ENCODE results near the gene SHISAL1. TPM values are rescaled to one million over a fixed set of nuclear protein-coding genes. Genes with fewer than 3 reads are reported as not detected.

SHISAL1 gene
- polyA plus RNA-seq, 1 donor (not counting 4 experiments of a cell fraction or from before 2014, with no cell fraction given): 0.24 TPM

GRCh38 chr22:44305888-44306287 lies 6.9 kb downstream of the SHISAL1 start:
- Histone ChIP-seq H3K4me2 (ENCODE audit: control insufficient read depth, extremely low read depth, insufficient read depth, low read depth, low read length) (no peak overlapping the region), H2AFZ (ENCODE audit: control insufficient read depth, low read length) (no peak overlapping the region), H3K79me2 (ENCODE audit: control insufficient read depth, insufficient read depth, low read length) (no peaks in the 10 kb centered on the region), H3K36me3 (ENCODE audit: control insufficient read depth in 2 of 2, extremely low read depth in 1 of 2, insufficient read depth in 2 of 2, low read length in 2 of 2) (no peaks in the 10 kb centered on the region), H3K4me3 (ENCODE audit: control insufficient read depth in 2 of 3, extremely low read depth in 1 of 3, insufficient read depth in 2 of 3, low read depth in 1 of 3, low read length in 3 of 3) (no peak overlapping the region), H4K20me1 (ENCODE audit: control insufficient read depth, extremely low read depth, insufficient read depth, low read length) (no peaks in the 10 kb centered on the region), H3K27ac (ENCODE audit: control insufficient read depth, insufficient read depth, low read length) (no peak overlapping the region), H3K9me1 (ENCODE audit: control insufficient read depth, extremely low read depth, insufficient read depth, low read length) (no peaks in the 10 kb centered on the region), H3K9ac (ENCODE audit: control insufficient read depth, extremely low read depth, insufficient read depth, low read length) (no peak overlapping the region), H3K27me3 (ENCODE audit: control insufficient read depth, extremely low read depth, insufficient read depth, low read length) (peaks cover 11% of the 10 kb centered on the region), H3K4me1 (ENCODE audit: control insufficient read depth, extremely low read depth, insufficient read depth, low read length) (peaks cover 20% of the 10 kb centered on the region), H3K9me3 (ENCODE audit: control insufficient read depth, low read depth, low read length) (no peaks in the 10 kb centered on the region)
- FAIRE-seq (no peak), DNase-seq (ENCODE audit: low read depth, low spot score) (no peak)
- TF ChIP-seq EZH2 (IDR thresholded peaks at IDR 0.05; ENCODE audit: low read length): no peak
- TF ChIP-seq, protein P1, sequence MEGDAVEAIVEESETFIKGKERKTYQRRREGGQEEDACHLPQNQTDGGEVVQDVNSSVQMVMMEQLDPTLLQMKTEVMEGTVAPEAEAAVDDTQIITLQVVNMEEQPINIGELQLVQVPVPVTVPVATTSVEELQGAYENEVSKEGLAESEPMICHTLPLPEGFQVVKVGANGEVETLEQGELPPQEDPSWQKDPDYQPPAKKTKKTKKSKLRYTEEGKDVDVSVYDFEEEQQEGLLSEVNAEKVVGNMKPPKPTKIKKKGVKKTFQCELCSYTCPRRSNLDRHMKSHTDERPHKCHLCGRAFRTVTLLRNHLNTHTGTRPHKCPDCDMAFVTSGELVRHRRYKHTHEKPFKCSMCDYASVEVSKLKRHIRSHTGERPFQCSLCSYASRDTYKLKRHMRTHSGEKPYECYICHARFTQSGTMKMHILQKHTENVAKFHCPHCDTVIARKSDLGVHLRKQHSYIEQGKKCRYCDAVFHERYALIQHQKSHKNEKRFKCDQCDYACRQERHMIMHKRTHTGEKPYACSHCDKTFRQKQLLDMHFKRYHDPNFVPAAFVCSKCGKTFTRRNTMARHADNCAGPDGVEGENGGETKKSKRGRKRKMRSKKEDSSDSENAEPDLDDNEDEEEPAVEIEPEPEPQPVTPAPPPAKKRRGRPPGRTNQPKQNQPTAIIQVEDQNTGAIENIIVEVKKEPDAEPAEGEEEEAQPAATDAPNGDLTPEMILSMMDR (optimal IDR thresholded peaks at IDR 0.05 in 1 of 3, IDR thresholded peaks at IDR 0.05 in 1 of 3, conservative IDR thresholded peaks at IDR 0.05 in 1 of 3; ENCODE audit: extremely low read depth in 1 of 3, insufficient read depth in 2 of 3, low read length in 3 of 3): no peak
- dilution Hi-C loops (cut with MboI; ENCODE audit: extremely low pct_ligation_motif_present, low sequenced_read_pairs): no loop called here

DNA sequence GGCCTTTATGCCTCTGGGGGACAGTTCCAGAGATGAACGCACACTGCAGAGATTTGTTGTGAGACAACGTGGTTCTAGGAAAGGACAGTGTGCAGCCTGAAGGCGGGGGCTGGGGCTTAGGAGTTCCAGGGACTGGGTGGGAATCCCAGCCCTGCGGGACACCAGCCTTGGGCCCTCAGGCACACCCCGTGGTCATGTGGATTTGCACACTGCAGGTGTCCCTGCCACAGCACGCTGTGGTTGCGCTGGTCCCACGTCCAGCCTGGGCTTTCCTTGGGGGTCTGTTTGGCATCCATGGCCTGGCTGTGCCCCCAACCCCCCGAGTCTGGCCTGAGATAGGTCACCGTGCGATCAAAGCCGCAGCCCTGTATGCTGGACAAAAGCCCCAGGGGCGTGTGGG lies 7.3 kb downstream of the SHISAL1 start:
- FAIRE-seq: no peak
- H3K4me2 ChIP-seq (ENCODE audit: control insufficient read depth, extremely low read depth, insufficient read depth, low read depth, low read length): no peak overlapping the region
- H3K27me3 ChIP-seq (ENCODE audit: control insufficient read depth, extremely low read depth, insufficient read depth, low read length): peaks cover 16% of the 10 kb centered on the region
- H3K4me1 ChIP-seq (ENCODE audit: control insufficient read depth, extremely low read depth, insufficient read depth, low read length): peaks cover 20% of the 10 kb centered on the region
- H3K36me3 ChIP-seq (ENCODE audit: control insufficient read depth in 2 of 2, extremely low read depth in 1 of 2, insufficient read depth in 2 of 2, low read length in 2 of 2): no peaks in the 10 kb centered on the region
- H3K4me3 ChIP-seq (ENCODE audit: control insufficient read depth in 2 of 3, extremely low read depth in 1 of 3, insufficient read depth in 2 of 3, low read depth in 1 of 3, low read length in 3 of 3): no peak overlapping the region
- no peak for TF ChIP-seq EZH2 (IDR thresholded peaks at IDR 0.05; ENCODE audit: low read length)
- TF ChIP-seq, protein P1 (optimal IDR thresholded peaks at IDR 0.05 in 1 of 3, IDR thresholded peaks at IDR 0.05 in 1 of 3, conservative IDR thresholded peaks at IDR 0.05 in 1 of 3; ENCODE audit: extremely low read depth in 1 of 3, insufficient read depth in 2 of 3, low read length in 3 of 3): no peak
- no peaks in the 10 kb centered on the region for H4K20me1 ChIP-seq (ENCODE audit: control insufficient read depth, extremely low read depth, insufficient read depth, low read length)
- H3K9ac ChIP-seq (ENCODE audit: control insufficient read depth, extremely low read depth, insufficient read depth, low read length): no peak overlapping the region
- no peaks in the 10 kb centered on the region for H3K79me2 ChIP-seq (ENCODE audit: control insufficient read depth, insufficient read depth, low read length)
- H2AFZ ChIP-seq (ENCODE audit: control insufficient read depth, low read length): no peak overlapping the region
- dilution Hi-C loops (cut with MboI; ENCODE audit: extremely low pct_ligation_motif_present, low sequenced_read_pairs): no loop called here
- H3K9me1 ChIP-seq (ENCODE audit: control insufficient read depth, extremely low read depth, insufficient read depth, low read length): no peaks in the 10 kb centered on the region
- DNase-seq (ENCODE audit: low read depth, low spot score): no peak
- no peak overlapping the region for H3K27ac ChIP-seq (ENCODE audit: control insufficient read depth, insufficient read depth, low read length)
- no peaks in the 10 kb centered on the region for H3K9me3 ChIP-seq (ENCODE audit: control insufficient read depth, low read depth, low read length)
